Retinal pigment epithelial cell (primary cell): ENCODE measurements around the gene KBTBD13.
A peak's percentile ranks its signal among the peaks of the same experiment; 100 is the strongest.

ENCODE experiments used
- DNase-seq: peaks from one replicate; pipeline ENCODE4 v3.0.0-alpha.2; 2010; ENCODE audit warnings: low read depth
- H3K4me3 ChIP-seq: 2 replicates; pipeline ENCODE4 v1.5.1; 2011; ENCODE audit warnings: mild to moderate bottlenecking, low read length, control low read depth, moderate library complexity
- CTCF ChIP-seq: conservative IDR thresholded peaks from 2 replicates; pipeline ENCODE4 v1.5.1; 2011; ENCODE audit warnings: low read depth, low read length, control low read depth, inconsistent platforms

Gene KBTBD13

GRCh38 chr15:65032801-65033537 lies 43.6 kb upstream of the KBTBD13 start:
- peak; percentile 90 for TF ChIP-seq CTCF
- H3K4me3 ChIP-seq, result no peak overlapping the region
- no peak for DNase-seq

GRCh38 chr15:65033659-65034269 lies 42.8 kb upstream of the KBTBD13 start:
- H3K4me3 ChIP-seq, result no peak overlapping the region
- TF ChIP-seq CTCF, result peak; percentile 67
- DNase-seq, result no peak

GRCh38 chr15:65034719-65035118 lies 41.8 kb upstream of the KBTBD13 start:
- no peak overlapping the region for H3K4me3 ChIP-seq
- DNase-seq, result no peak
- TF ChIP-seq CTCF, result no peak

- DNase-seq, result no peak
- no peak overlapping the region for H3K4me3 ChIP-seq
- no peak for TF ChIP-seq CTCF
Observed at GRCh38 chr15:65037309-65037708, 39.2 kb upstream of the KBTBD13 start.

GRCh38 chr15:65038428-65038827 lies 38.1 kb upstream of the KBTBD13 start:
- no peak for TF ChIP-seq CTCF
- no peak overlapping the region for H3K4me3 ChIP-seq
- no peak for DNase-seq

GRCh38 chr15:65038836-65039235 lies 37.7 kb upstream of the KBTBD13 start:
- H3K4me3 ChIP-seq, result no peak overlapping the region
- DNase-seq, result no peak
- no peak for TF ChIP-seq CTCF

- no peak for TF ChIP-seq CTCF
- H3K4me3 ChIP-seq, result no peak overlapping the region
- DNase-seq, result no peak
Observed at GRCh38 chr15:65040461-65040860, 36.1 kb upstream of the KBTBD13 start.
